Fibroblast of the aortic adventitia (primary cell): ENCODE measurements around the gene WDR1. TPM values are rescaled to one million over a fixed set of nuclear protein-coding genes. Genes with fewer than 3 reads are reported as not detected.

Experiments used
- DNase-seq: peaks from one replicate; pipeline ENCODE4 v3.0.0-alpha.2; 2010; ENCODE audit warnings: low read depth
- H3K4me3 ChIP-seq: 2 replicates; pipeline ENCODE4 v1.5.1; 2011; ENCODE audit warnings: low read depth, mild to moderate bottlenecking, control low read depth, low read length, moderate library complexity
- total RNA-seq: library from RNA; depleted of rRNA; stranded (reverse); fragments of >200 nt; gene quantifications from 2 replicates; pipeline ENCODE4 v1.2.3, GENCODE V29; 2012; ENCODE audit warnings: low replicate concordance
- TF ChIP-seq, protein P1 (sequence below): IDR thresholded peaks from 2 replicates; pipeline ENCODE4 v1.5.1; 2011; ENCODE audit warnings: mild to moderate bottlenecking, low read length, control low read depth, inconsistent platforms; ENCODE audit not compliant: insufficient read depth

Gene WDR1
- total RNA-seq, 1 donor = 228 TPM

DNA sequence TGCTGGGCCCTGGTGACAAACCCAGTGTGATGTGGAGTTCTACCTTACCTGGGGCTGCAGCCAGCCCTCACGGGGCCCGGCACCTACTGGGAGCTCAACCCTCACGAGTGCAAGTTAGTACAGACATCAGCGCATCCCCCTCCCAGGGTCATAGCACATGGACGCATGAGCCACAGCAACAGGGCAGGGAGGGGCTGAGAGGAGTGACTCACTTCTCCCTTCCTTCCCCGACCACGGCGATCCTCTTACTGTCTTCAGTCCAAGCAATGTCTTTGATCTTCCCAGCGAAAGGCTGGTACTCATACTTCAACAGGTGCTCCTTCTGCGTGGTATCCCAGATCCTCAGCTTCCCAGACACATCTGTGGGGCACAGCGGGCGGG is 17.8 kb downstream of the WDR1 start:
- DNase-seq = peak; percentile 29
- TF ChIP-seq, protein P1, sequence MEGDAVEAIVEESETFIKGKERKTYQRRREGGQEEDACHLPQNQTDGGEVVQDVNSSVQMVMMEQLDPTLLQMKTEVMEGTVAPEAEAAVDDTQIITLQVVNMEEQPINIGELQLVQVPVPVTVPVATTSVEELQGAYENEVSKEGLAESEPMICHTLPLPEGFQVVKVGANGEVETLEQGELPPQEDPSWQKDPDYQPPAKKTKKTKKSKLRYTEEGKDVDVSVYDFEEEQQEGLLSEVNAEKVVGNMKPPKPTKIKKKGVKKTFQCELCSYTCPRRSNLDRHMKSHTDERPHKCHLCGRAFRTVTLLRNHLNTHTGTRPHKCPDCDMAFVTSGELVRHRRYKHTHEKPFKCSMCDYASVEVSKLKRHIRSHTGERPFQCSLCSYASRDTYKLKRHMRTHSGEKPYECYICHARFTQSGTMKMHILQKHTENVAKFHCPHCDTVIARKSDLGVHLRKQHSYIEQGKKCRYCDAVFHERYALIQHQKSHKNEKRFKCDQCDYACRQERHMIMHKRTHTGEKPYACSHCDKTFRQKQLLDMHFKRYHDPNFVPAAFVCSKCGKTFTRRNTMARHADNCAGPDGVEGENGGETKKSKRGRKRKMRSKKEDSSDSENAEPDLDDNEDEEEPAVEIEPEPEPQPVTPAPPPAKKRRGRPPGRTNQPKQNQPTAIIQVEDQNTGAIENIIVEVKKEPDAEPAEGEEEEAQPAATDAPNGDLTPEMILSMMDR = no peak
- H3K4me3 ChIP-seq = no peak overlapping the region

DNA sequence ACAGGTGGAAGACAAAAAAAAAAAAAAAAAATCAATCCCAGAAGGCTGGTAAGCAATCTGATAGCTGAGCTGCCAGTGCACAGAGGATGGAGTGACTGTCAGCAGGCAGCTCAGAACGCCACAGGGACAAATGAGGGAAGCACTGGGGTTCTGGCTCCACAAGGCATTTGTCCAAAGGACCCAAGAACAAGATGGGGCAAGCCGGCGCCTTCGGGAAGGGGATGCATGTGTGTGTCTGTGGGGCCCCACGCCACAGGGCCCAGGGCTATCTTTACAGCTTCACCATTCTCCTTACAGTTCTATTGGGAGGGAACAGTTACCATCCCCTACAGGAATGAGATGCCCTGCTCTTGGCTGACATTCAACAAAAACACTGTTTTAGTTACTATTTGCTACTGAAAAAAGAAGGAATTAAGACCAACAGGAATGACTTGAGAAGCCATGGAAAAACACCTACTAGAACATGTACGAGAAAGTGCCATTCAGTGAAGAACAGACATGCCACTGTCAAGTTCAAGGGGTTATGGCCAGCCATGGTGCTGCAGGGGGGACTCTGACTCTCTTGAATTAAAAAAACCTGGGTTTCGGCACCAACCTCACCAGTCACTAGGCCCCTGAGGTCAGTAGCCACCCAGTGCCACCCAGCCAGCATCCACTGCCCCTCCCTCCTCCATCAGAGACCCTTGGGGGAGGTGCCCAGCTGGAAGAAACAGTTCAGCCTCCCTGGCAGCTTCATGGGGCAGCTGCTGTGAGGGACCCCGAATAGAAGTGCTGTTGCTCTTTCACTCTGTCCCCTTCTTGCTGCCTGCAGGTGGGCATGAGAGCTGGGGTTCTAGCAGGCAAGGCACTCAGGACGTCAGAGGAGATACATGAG is 18.5 kb downstream of the WDR1 start:
- DNase-seq = no peak

DNA sequence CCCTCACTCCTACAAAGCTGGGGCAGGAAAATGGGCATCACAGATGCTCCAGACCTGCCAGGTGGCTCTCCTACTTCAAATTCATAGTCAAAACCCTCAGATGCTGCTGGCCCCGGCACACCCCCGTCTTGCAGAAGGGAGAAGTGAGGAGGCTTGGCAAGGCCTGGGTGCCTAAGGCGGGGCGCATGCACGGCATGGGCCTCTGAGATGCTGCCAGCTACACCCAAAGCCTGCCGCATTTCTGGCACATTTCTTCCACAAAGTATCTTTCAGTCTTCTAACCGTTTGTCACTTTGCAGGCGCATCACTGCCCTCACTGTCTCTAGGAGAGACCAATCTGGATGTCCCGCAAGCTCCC is 19.6 kb downstream of the WDR1 start:
- H3K4me3 ChIP-seq = no peak overlapping the region
- TF ChIP-seq, protein P1 = no peak
- DNase-seq = no peak

More for the DNA sequence above, 18.5 kb downstream of the WDR1 start:
- TF ChIP-seq, protein P1 = no peak
- no peak overlapping the region for H3K4me3 ChIP-seq

DNA sequence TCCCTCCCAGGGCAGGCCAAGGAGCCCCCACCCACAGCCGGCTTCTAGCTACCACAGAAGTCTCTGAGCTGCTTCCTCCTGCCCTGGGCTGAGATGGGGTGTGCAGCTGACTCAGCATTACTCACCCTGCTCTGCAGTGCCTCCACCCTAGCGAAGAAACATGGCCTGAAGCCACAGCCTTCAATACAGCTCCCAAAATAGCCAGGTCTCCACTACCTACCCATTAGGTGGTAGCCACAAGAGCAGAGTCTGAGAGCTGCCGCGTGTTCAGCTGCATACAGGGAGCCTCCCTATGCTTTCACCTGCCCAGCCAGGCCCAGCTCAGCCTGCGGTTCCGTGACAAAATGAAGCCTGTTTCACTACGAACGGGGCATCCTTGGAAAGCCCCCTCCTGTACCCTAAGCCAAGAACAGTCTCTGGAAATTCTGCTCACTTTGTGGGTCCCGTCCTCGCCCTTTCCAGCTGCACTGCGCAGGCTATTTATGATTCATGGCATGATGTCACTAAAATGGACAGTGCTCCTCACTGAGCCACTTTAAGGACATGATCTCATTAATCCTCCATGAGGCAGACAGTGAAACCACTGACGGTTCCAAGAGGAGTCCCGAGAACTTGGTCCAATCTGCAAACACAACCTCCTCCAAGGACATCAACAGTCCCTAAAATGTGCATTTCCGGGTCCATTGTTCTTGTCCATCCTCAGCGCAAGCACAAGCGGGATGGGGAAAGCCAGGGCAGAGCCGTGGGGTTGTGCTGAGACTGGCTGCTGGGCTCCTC is 20.2 kb downstream of the WDR1 start:
- peak; percentile 94 for DNase-seq
- H3K4me3 ChIP-seq = peak overlapping the region; percentile 32
- TF ChIP-seq, protein P1 = no peak

DNA sequence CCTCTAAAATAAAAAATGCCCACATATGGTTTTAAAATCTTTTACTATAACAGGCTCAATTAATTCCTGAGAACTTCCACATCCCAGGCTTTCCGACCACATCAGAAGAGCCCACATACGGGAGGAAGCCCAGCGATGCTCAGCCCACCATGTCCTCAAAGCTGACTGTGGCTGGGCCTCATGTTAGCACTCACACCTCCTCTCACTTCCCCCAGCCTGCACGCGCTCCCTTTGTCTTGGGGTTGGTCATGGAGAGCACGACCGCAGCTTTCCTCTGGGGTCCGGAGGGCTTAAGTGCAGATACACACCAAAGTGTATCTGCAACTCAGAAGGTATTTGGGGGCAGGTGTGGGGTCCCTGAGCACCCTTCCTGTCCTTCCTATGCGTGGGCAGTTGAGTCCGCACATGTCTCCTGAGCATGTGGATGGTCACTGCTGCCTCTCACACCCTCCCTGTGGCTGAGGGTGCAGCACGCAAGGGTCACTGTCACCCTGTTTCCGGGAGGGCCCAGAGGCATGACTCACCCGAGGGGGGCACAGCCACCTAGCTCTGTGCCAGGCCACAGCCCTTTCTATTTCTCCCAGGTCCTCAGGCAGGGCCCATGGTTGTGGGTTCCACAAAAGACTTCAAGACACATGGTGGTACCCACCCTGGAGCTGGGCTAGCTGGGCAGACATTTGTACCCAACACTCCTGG is 21.2 kb downstream of the WDR1 start:
- DNase-seq = no peak
- TF ChIP-seq, protein P1 = no peak
- H3K4me3 ChIP-seq = no peak overlapping the region

DNA sequence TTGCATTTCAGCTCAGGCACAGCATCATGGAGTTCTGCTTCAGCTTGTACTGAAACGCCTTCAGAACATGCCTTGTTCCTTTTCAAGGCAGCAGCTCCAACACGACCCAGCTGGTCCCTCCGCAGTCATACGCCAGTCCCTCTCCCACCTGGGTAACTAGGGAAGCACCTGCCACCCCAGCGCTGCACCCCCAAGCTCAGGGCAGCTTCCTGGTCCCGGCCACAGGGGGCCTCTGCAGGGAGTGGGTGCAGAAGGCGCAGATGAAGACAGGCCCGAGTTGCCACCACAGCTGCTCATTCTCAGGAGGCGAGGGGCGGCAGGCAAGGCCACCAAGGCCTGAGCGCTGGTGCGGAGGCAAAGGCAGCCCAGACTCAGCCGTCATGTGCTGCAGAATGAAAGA is 21.8 kb downstream of the WDR1 start:
- H3K4me3 ChIP-seq = no peak overlapping the region
- DNase-seq = no peak
- TF ChIP-seq, protein P1 = no peak
